A549 (cell line): ENCODE data around the gene PPP1R1A. TPM values are rescaled to one million over a fixed set of nuclear protein-coding genes. Genes with fewer than 3 reads are reported as not detected.

Source experiments
- ATAC-seq, 2 experiments: fragments of 200-7000 bp in 1 of 2; fragments of >200 bp in 1 of 2; cut with Nextera tagmentation in 1 of 2; cut with Tn5 transposase in 1 of 2; 3 replicates each; pipeline versions ENCODE4 v1.8.0 to v1.9.1; 2018 to 2020; ENCODE audit warnings: mild to moderate bottlenecking in 1 of 2, moderate library complexity in 1 of 2
- CTCF ChIA-PET: fragments of 300-600 bp; sonication (Branson Sonifier 250); formaldehyde crosslinking; extraction: SDS; loops from one replicate; lab custom pipeline; 2021; ENCODE audit warnings: antibody characterized with exemption, inconsistent platforms; lab: Yijun Ruan, JAX
- POLR2A ChIA-PET: fragments of 350-600 bp; formaldehyde crosslinking; extraction: SDS; loops from one replicate; lab custom pipeline; 2021; ENCODE audit warnings: antibody characterized with exemption, inconsistent platforms; lab: Yijun Ruan, JAX
- DNase-seq, 2 experiments: peaks; one replicate each; pipeline versions ENCODE4 v3.0.0 to v3.0.0-alpha.2; 2011 to 2016; ENCODE audit warnings: low read depth in 1 of 2, low spot score in 1 of 2
- FAIRE-seq: peaks from 2 replicates; lab custom pipeline; 2011; peaks lifted over from hg19 to GRCh38; lab: Jason Lieb, UNC
- H3K27ac ChIP-seq, 2 experiments: fragments of >200 bp; sonication (Bioruptor Twin); formaldehyde crosslinking; 3 replicates each; pipeline ENCODE4 v1.5.1; 2016 to 2017
- H3K4me1 ChIP-seq: fragments of >200 bp; sonication (Bioruptor Twin); formaldehyde crosslinking; 3 replicates; pipeline ENCODE4 v1.6.1; 2016
- H3K4me2 ChIP-seq: fragments of >200 bp; sonication (Bioruptor Twin); formaldehyde crosslinking; 3 replicates; pipeline ENCODE4 v1.6.1; 2016
- H3K4me3 ChIP-seq: fragments of >200 bp; sonication (Bioruptor Twin); formaldehyde crosslinking; 3 replicates; pipeline ENCODE4 v1.5.1; 2016
- H3K9me3 ChIP-seq: fragments of >200 bp; sonication (Bioruptor Twin); formaldehyde crosslinking; 3 replicates; pipeline ENCODE4 v1.6.1; 2016
- BHLHE40 ChIP-seq: IDR thresholded peaks from 2 replicates; pipeline ENCODE4 v1.6.1; 2012; ENCODE audit warnings: low read depth, low read length, inconsistent platforms
- CBX8 ChIP-seq: fragments of 200-600 bp; sonication (generic); IDR thresholded peaks from 2 replicates; pipeline ENCODE4 v1.6.1; 2016
- CEBPB ChIP-seq, 2 experiments: fragments of >200 bp in 1 of 2; sonication (Bioruptor Twin) in 1 of 2; formaldehyde crosslinking in 1 of 2; IDR thresholded peaks; 2 replicates each; pipeline ENCODE4 v1.6.1; 2012 to 2016
- CHD2 ChIP-seq: fragments of 150-350 bp; IDR thresholded peaks from 2 replicates; pipeline ENCODE4 v1.6.1; 2014; ENCODE audit warnings: low read length; ENCODE audit not compliant: partially characterized antibody
- E2F6 ChIP-seq: IDR thresholded peaks from 2 replicates; pipeline ENCODE4 v1.6.1; 2012; ENCODE audit warnings: low read depth, borderline replicate concordance
- EHF ChIP-seq: fragments of 250-450 bp; sonication (Bioruptor Pico); IDR thresholded peaks from 2 replicates; pipeline ENCODE4 v1.5.0; 2020; ENCODE audit warnings: mild to moderate bottlenecking
- ELK1 ChIP-seq: fragments of 150-350 bp; IDR thresholded peaks from 2 replicates; pipeline ENCODE4 v1.6.1; 2014; ENCODE audit warnings: low read depth, mild to moderate bottlenecking, low read length
- EP300 ChIP-seq, 2 experiments: fragments of >200 bp; sonication (Bioruptor Twin); formaldehyde crosslinking; IDR thresholded peaks; 2 replicates in 1 of 2; 3 replicates in 1 of 2; pipeline ENCODE4 v1.6.1; 2016 to 2017
- FOXS1 ChIP-seq: fragments of 250-450 bp; sonication (Bioruptor Pico); IDR thresholded peaks from 2 replicates; pipeline ENCODE4 v1.5.0; 2020; ENCODE audit warnings: mild to moderate bottlenecking, moderate library complexity
- HDAC2 ChIP-seq: fragments of 200-600 bp; sonication (generic); IDR thresholded peaks from 2 replicates; pipeline ENCODE4 v1.6.1; 2016
- HEYL ChIP-seq: fragments of 250-450 bp; sonication (Bioruptor Pico); IDR thresholded peaks from 2 replicates; pipeline ENCODE4 v1.8.0; 2021; ENCODE audit warnings: mild to moderate bottlenecking, moderate library complexity
- HMGXB4 ChIP-seq: fragments of 250-450 bp; sonication (Bioruptor Pico); IDR thresholded peaks from 2 replicates; pipeline ENCODE4 v1.5.0; 2021; ENCODE audit warnings: mild to moderate bottlenecking, moderate library complexity, borderline replicate concordance
- HOXB13 ChIP-seq: fragments of 250-450 bp; sonication (Bioruptor Pico); IDR thresholded peaks from 2 replicates; pipeline ENCODE4 v1.5.0; 2020; ENCODE audit warnings: low read depth, mild to moderate bottlenecking, moderate library complexity
- KDM1A ChIP-seq: fragments of 200-600 bp; sonication (generic); IDR thresholded peaks from 2 replicates; pipeline ENCODE4 v1.6.1; 2016; ENCODE audit warnings: low read depth, mild to moderate bottlenecking
- KDM5A ChIP-seq: fragments of 200-600 bp; sonication (generic); IDR thresholded peaks from 2 replicates; pipeline ENCODE4 v1.6.1; 2016; ENCODE audit warnings: antibody characterized with exemption, mild to moderate bottlenecking
- MAFK ChIP-seq: fragments of 450-650 bp; IDR thresholded peaks from 2 replicates; pipeline ENCODE4 v1.6.1; 2014; ENCODE audit not compliant: partially characterized antibody
- MAZ ChIP-seq: fragments of 150-350 bp; IDR thresholded peaks from 2 replicates; pipeline ENCODE4 v1.6.1; 2014; ENCODE audit warnings: antibody characterized with exemption, low read depth, low read length, borderline replicate concordance
- MYC ChIP-seq: IDR thresholded peaks from 2 replicates; pipeline ENCODE4 v1.6.1; 2012; ENCODE audit warnings: mild to moderate bottlenecking, inconsistent platforms, low read length, improper control_type of control experiment, borderline replicate concordance
- NFE2L2 ChIP-seq: fragments of 150-350 bp; conservative IDR thresholded peaks from 2 replicates; pipeline ENCODE4 v1.6.1; 2014; ENCODE audit warnings: low read length
- NPAS2 ChIP-seq: fragments of 250-450 bp; sonication (Bioruptor Pico); IDR thresholded peaks from 2 replicates; pipeline ENCODE4 v1.8.0; 2022; ENCODE audit warnings: mild to moderate bottlenecking, moderate library complexity, borderline replicate concordance
- POLR2A ChIP-seq: IDR thresholded peaks from 2 replicates; pipeline ENCODE4 v1.6.1; 2012; ENCODE audit warnings: mild to moderate bottlenecking, low read length
- POLR2AphosphoS2 ChIP-seq: conservative IDR thresholded peaks from 2 replicates; pipeline ENCODE4 v1.6.1; 2012; ENCODE audit warnings: low read length, improper control_type of control experiment, inconsistent platforms
- RAD21 ChIP-seq, 2 experiments: fragments of >200 bp in 1 of 2; sonication (Bioruptor Twin) in 1 of 2; formaldehyde crosslinking in 1 of 2; IDR thresholded peaks in 1 of 2; conservative IDR thresholded peaks in 1 of 2; 2 replicates in 1 of 2; 3 replicates in 1 of 2; pipeline ENCODE4 v1.6.1; 2012 to 2018; ENCODE audit warnings: inconsistent platforms in 1 of 2
- RCOR1 ChIP-seq: fragments of 150-350 bp; IDR thresholded peaks from 2 replicates; pipeline ENCODE4 v1.6.1; 2014; ENCODE audit warnings: antibody characterized with exemption, low read length, low read depth
- REST ChIP-seq: fragments of 200-600 bp; sonication (generic); IDR thresholded peaks from 2 replicates; pipeline ENCODE4 v1.6.1; 2016; ENCODE audit warnings: antibody characterized with exemption, mild to moderate bottlenecking, moderate library complexity
- RFX5 ChIP-seq: fragments of 450-650 bp; IDR thresholded peaks from 2 replicates; pipeline ENCODE4 v1.7.1; 2014; ENCODE audit warnings: antibody characterized with exemption, mild to moderate bottlenecking, moderate library complexity
- RNF2 ChIP-seq: fragments of 200-600 bp; sonication (generic); IDR thresholded peaks from 2 replicates; pipeline ENCODE4 v1.6.1; 2016; ENCODE audit warnings: low read depth, mild to moderate bottlenecking, antibody characterized with exemption, moderate library complexity, borderline replicate concordance
- SREBF2 ChIP-seq: fragments of 450-650 bp; IDR thresholded peaks from 2 replicates; pipeline ENCODE4 v1.6.1; 2014; ENCODE audit warnings: mild to moderate bottlenecking, moderate library complexity
- TP53 ChIP-seq: fragments of 250-450 bp; sonication (Bioruptor Pico); IDR thresholded peaks from 2 replicates; pipeline ENCODE4 v1.5.0; 2021; ENCODE audit warnings: mild to moderate bottlenecking, moderate library complexity
- ZFP36 ChIP-seq: fragments of 450-650 bp; IDR thresholded peaks from 2 replicates; pipeline ENCODE4 v1.6.1; 2014; ENCODE audit warnings: borderline replicate concordance; ENCODE audit not compliant: partially characterized antibody
- ZSCAN20 ChIP-seq: fragments of 250-450 bp; sonication (Bioruptor Pico); IDR thresholded peaks from 2 replicates; pipeline ENCODE4 v1.8.0; 2022; ENCODE audit warnings: mild to moderate bottlenecking, moderate library complexity
- WGBS: methylation state at CpG from one replicate; pipeline ENCODE4 v1.1.6; 2017; ENCODE audit errors: missing lambda C conversion rate; 5-methylcytosine and 5-hydroxymethylcytosine counted together
- polyA plus RNA-seq, 4 experiments: library from polyadenylated mRNA; depleted of rRNA in 3 of 4; stranded (reverse); fragments of >200 nt; fragmentation: RNase III in 1 of 4; extraction: RNeasy Plus Mini Kit Qiagen cat#74134 plus additional on column Dnase treatment in 1 of 4; gene quantifications; 2 replicates in 3 of 4; 3 replicates in 1 of 4; pipeline ENCODE4 v1.2.3, GENCODE V29; 2011 to 2017

PPP1R1A gene
- polyA plus RNA-seq, 2 of the 4 experiments (the other 2 are of a cell fraction), result 0.09 TPM; not detected in 1

- Histone ChIP-seq H3K9me3 (no peaks in the 10 kb centered on the region), H3K4me3 (no peak overlapping the region), H3K27ac (no peak overlapping the region), H3K4me2 (no peak overlapping the region), H3K4me1 (peaks cover 4% of the 10 kb centered on the region; the same call in 1 of the 3 replicates)
- ChIA-PET POLR2A (no interaction called here), CTCF (interaction anchor here (1.6 to 7.5 kb wide), 4 partner anchors 11 to 32 kb away, joined by 4 to 65 read pairs (median 7); no protein-coding TSS in a partner anchor)
- TF ChIP-seq EP300 (IDR thresholded peaks at IDR 0.05) (no peak), E2F6 (no peak), RAD21 (conservative IDR thresholded peaks at IDR 0.05 in 1 of 2, IDR thresholded peaks at IDR 0.05 in 1 of 2) (no peak), POLR2A (no peak), HEYL (CRISPR knock-in tag) (no peak), ZFP36 (no peak), NFE2L2 (no peak), HOXB13 (CRISPR knock-in tag) (no peak), SREBF2 (no peak), TP53 (CRISPR knock-in tag) (no peak), ZSCAN20 (CRISPR knock-in tag) (no peak), ELK1 (no peak), KDM1A (no peak), BHLHE40 (no peak), FOXS1 (CRISPR knock-in tag) (no peak), MAZ (no peak), RCOR1 (no peak), MAFK (no peak), REST (no peak), HDAC2 (no peak)
- ATAC-seq (no peak), DNase-seq (no peak), FAIRE-seq (no peak)
- WGBS, result 36% methylated on average over 5 of the region's 5 CpGs
Measured at GRCh38 chr12:54566792-54567191, 21.7 kb downstream of the PPP1R1A start.

DNA sequence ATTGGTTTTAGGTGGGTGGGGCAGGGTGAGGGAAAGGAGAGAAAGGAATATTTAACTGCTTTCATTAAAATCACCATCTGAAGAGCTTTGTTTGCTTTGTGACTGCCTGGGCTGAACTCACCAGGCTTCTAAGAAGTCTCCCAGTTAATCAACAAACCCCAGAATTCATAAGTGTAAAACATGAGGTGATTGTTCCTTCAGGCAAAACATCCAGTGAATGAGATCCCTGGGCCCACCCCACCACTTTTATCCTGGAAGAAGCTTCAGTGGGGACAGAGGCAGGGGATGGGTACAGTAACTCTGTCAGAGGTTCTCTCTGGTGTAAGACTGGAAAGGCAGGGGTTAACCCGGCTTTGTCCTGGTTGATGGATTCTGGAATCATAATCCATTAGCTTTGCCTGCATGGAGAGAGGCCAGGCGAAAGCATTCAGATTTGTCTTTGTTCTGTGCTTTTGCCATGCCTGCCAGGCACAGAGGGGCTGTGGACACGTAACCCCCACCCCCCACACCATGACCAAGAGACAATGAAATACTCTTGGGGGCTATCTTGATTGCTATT is 22.4 kb downstream of the PPP1R1A start:
- 0 out of 3 replicates have a peak overlapping the region, but pooled peaks have one; percentile 35 for H3K4me2 ChIP-seq
- DNase-seq (no peak), FAIRE-seq (no peak), ATAC-seq (no peak)
- H3K9me3 ChIP-seq, result no peaks in the 10 kb centered on the region
- H3K4me1 ChIP-seq, result peaks cover 4% of the 10 kb centered on the region; the same call in 1 of the 3 replicates
- no peak overlapping the region for H3K27ac ChIP-seq
- 31% methylated on average over 3 of the region's 3 CpGs for WGBS
- no peak overlapping the region for H3K4me3 ChIP-seq
- ChIA-PET POLR2A (no interaction called here), CTCF (interaction anchor here (1.2 to 7.5 kb wide), 3 partner anchors 12 to 32 kb away, joined by 3 to 65 read pairs (median 4); no protein-coding TSS in a partner anchor)
- TF ChIP-seq HOXB13 (CRISPR knock-in tag) (no peak), EHF (no peak), KDM1A (no peak), TP53 (CRISPR knock-in tag) (no peak), RNF2 (no peak), CHD2 (no peak), E2F6 (no peak), POLR2AphosphoS2 (no peak), MYC (no peak), FOXS1 (CRISPR knock-in tag) (no peak), CEBPB (IDR thresholded peaks at IDR 0.05) (no peak), NPAS2 (CRISPR knock-in tag) (no peak), NFE2L2 (no peak), HMGXB4 (no peak), KDM5A (no peak), MAFK (no peak), RFX5 (no peak), CBX8 (no peak)
